Liver (tissue), 3 donors: Measurements from ENCODE around the gene VWA2.

Experiments used
- GABPA ChIP-seq, 2 donors: IDR thresholded peaks in 1 of 2; conservative IDR thresholded peaks in 1 of 2; 2 replicates each; pipeline ENCODE4 v1.6.1; 2016; ENCODE audit warnings: antibody characterized with exemption in 2 of 2, mild to moderate bottlenecking in 1 of 2, moderate library complexity in 1 of 2
- HNF4G ChIP-seq: IDR thresholded peaks from 2 replicates; pipeline ENCODE4 v1.6.1; 2016; ENCODE audit warnings: antibody characterized with exemption
- JUND ChIP-seq, 2 donors: IDR thresholded peaks; 2 replicates each; pipeline ENCODE4 v1.6.1; 2016; ENCODE audit warnings: antibody characterized with exemption in 2 of 2
- MAX ChIP-seq: IDR thresholded peaks from 2 replicates; pipeline ENCODE4 v1.6.1; 2016; ENCODE audit warnings: antibody characterized with exemption
- SP1 ChIP-seq: IDR thresholded peaks from 2 replicates; pipeline ENCODE4 v1.6.1; 2018; ENCODE audit warnings: antibody characterized with exemption, mild to moderate bottlenecking
- TF ChIP-seq, protein P1 (sequence below): fragments of 150-350 bp; IDR thresholded peaks from 2 replicates; pipeline ENCODE4 v1.5.1; 2017; ENCODE audit warnings: improper control_type of control experiment, low read depth, low read length; ENCODE audit not compliant: missing input control
- TF ChIP-seq, protein P2 (sequence below): IDR thresholded peaks from 2 replicates; pipeline ENCODE4 v1.6.1; 2016; ENCODE audit warnings: antibody characterized with exemption, mild to moderate bottlenecking
- donor health status: healthy.
- donor health status: healthy.

DNA sequence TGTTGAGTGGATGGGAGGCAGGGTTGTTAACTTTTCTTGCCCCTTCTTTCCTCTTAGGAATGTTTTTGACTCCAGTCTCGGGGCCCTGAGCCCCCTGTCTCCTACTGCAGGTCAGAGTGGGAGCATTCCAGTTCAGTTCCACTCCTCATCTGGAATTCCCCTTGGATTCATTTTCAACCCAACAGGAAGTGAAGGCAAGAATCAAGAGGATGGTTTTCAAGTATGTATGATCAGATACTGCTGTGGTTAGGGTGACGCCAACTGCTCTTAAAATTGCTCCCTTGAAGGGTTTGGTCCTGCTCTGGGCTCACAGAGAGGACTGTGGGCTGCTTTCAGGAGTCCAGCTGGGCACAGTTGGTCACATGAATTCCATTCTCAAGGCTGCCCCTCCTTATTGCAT is 22.0 kb downstream of the VWA2 start:
- TF ChIP-seq, protein P1, sequence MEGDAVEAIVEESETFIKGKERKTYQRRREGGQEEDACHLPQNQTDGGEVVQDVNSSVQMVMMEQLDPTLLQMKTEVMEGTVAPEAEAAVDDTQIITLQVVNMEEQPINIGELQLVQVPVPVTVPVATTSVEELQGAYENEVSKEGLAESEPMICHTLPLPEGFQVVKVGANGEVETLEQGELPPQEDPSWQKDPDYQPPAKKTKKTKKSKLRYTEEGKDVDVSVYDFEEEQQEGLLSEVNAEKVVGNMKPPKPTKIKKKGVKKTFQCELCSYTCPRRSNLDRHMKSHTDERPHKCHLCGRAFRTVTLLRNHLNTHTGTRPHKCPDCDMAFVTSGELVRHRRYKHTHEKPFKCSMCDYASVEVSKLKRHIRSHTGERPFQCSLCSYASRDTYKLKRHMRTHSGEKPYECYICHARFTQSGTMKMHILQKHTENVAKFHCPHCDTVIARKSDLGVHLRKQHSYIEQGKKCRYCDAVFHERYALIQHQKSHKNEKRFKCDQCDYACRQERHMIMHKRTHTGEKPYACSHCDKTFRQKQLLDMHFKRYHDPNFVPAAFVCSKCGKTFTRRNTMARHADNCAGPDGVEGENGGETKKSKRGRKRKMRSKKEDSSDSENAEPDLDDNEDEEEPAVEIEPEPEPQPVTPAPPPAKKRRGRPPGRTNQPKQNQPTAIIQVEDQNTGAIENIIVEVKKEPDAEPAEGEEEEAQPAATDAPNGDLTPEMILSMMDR, result no peak
- TF ChIP-seq, protein P2, sequence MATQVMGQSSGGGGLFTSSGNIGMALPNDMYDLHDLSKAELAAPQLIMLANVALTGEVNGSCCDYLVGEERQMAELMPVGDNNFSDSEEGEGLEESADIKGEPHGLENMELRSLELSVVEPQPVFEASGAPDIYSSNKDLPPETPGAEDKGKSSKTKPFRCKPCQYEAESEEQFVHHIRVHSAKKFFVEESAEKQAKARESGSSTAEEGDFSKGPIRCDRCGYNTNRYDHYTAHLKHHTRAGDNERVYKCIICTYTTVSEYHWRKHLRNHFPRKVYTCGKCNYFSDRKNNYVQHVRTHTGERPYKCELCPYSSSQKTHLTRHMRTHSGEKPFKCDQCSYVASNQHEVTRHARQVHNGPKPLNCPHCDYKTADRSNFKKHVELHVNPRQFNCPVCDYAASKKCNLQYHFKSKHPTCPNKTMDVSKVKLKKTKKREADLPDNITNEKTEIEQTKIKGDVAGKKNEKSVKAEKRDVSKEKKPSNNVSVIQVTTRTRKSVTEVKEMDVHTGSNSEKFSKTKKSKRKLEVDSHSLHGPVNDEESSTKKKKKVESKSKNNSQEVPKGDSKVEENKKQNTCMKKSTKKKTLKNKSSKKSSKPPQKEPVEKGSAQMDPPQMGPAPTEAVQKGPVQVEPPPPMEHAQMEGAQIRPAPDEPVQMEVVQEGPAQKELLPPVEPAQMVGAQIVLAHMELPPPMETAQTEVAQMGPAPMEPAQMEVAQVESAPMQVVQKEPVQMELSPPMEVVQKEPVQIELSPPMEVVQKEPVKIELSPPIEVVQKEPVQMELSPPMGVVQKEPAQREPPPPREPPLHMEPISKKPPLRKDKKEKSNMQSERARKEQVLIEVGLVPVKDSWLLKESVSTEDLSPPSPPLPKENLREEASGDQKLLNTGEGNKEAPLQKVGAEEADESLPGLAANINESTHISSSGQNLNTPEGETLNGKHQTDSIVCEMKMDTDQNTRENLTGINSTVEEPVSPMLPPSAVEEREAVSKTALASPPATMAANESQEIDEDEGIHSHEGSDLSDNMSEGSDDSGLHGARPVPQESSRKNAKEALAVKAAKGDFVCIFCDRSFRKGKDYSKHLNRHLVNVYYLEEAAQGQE, result no peak
- no peak for TF ChIP-seq GABPA (IDR thresholded peaks at IDR 0.05 in 1 of 2, conservative IDR thresholded peaks at IDR 0.05 in 1 of 2)
- no peak for TF ChIP-seq MAX
- TF ChIP-seq JUND (IDR thresholded peaks at IDR 0.05), result no peak
- TF ChIP-seq SP1, result no peak
- TF ChIP-seq HNF4G, result no peak
